ENCODE data around the gene MOCS2. TPM values are rescaled to one million over a fixed set of nuclear protein-coding genes. Genes with fewer than 3 reads are reported as not detected.

MOCS2 gene
- total RNA-seq, result 40.0 and 47.8 TPM in 2 replicates

GRCh38 chr5:53109443-53110127 lies at the start of gene MOCS2:
Gene MOCS2, minus strand, starts transcription at chr5:53109757. Its CDS starts 2,583 bp downstream, at chr5:53107174.

Other genes starting within 250 kb of the MOCS2 start
- gene ITGA2, start 120.4 kb downstream of the MOCS2 start, total RNA-seq, result 4.9 and 10.5 TPM in 2 replicates

Data from cardiac atrium fibroblast (primary cell).